ENCODE results near the gene ZBTB42.
A peak's percentile ranks its signal among the peaks of the same experiment; 100 is the strongest.

- TF ChIP-seq EZH2 (IDR thresholded peaks at IDR 0.05; ENCODE audit: borderline replicate concordance, low read depth, low read length, poor library complexity, severe bottlenecking) (no peak), CTCF (conservative IDR thresholded peaks at IDR 0.05; ENCODE audit: low read depth, low read length) (peak; percentile 56)
Measured at GRCh38 chr14:104826189-104826860, 25.4 kb downstream of the ZBTB42 start.
